Limb (tissue), 2 donors: Measurements from ENCODE around the gene GOLGA5.

ENCODE experiments used
- DNase-seq, 2 donors: peaks; one replicate each; pipeline ENCODE4 v3.0.0-alpha.2; 2016; ENCODE audit errors: extremely low spot score in 2 of 2

The GOLGA5 gene

DNA sequence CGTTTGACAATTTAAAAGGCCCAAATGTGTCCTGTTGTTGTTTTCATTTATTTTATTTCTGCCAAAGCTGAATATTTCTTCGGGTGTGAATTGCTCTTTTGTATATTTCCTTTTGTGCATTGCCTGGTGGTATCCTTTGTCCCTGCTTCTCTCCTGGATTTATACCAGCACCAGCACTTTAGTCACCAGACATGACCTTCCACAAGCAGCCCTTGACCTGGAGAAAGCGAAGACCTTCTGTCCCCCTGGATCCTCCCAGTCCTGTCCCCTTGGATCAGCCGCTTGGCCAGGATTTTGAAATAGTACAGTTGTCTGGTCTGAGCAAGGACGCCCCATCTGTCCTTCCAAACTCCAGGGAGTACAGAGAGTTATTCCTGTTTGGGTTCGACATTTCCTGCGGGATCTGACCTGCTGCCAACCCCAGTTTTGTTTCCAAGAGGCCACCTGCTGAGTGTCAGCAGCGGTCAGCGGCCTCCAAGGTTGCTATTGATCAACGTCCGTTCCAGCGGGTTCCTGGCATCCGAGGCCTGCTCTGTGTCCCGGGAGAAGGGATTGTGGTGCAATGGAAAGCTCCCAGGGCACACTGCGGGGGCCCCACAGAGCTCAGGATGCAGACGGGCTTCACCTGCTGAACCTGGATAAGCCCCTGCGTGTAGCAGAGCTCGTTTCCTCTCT is 83.8 kb downstream of the GOLGA5 start:
- DNase-seq: no peak

- DNase-seq: no peak
Observed at GRCh38 chr14:92880351-92880750, 86.2 kb downstream of the GOLGA5 start.

DNA sequence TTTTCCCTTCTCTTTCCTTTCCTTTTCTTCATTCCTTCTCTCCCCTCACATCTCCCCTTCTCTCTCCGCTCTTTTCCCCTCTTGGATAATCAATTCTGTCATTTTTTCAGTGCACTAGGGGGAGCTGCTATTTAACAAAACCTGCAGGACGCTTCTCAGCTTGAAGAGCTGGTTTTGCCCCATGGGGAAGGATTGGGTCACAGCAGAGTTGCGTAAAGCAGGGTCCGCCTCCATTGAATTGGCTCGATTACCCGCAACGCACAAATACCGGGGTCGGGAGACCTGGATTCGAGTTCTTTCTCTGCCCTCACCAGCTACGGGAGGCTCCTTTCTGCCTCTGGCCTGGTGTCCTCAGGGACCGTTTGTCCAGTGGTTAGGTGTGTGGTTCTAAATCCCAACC is 86.7 kb downstream of the GOLGA5 start:
- no peak for DNase-seq

- no peak for DNase-seq
Observed at GRCh38 chr14:92883066-92883465, 89.0 kb downstream of the GOLGA5 start.

- DNase-seq: no peak
Observed at GRCh38 chr14:92884410-92884809, 90.3 kb downstream of the GOLGA5 start.

GRCh38 chr14:92885279-92886061 is 91.4 kb downstream of the GOLGA5 start:
- DNase-seq: no peak

- DNase-seq: no peak
Observed at GRCh38 chr14:92886337-92886736, 92.2 kb downstream of the GOLGA5 start.

DNA sequence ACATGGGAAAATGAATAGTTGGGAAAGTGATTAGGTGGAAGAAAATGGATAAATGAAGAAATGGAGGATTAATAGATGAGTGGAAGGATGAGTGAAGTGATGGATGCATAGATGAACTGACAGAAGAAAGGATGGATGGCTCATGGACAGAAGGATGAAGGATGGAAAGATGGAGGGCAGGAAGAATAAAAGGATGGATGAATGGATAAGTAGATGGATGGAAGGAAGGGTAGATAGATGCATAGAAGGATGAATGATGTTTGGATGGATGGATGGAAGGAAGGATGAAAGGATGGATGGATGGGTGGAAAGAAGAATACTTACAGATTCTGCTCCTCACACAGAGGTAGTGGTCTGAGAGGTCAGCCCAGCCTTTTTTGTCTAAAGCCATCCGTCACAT is 93.1 kb downstream of the GOLGA5 start:
- no peak for DNase-seq

DNA sequence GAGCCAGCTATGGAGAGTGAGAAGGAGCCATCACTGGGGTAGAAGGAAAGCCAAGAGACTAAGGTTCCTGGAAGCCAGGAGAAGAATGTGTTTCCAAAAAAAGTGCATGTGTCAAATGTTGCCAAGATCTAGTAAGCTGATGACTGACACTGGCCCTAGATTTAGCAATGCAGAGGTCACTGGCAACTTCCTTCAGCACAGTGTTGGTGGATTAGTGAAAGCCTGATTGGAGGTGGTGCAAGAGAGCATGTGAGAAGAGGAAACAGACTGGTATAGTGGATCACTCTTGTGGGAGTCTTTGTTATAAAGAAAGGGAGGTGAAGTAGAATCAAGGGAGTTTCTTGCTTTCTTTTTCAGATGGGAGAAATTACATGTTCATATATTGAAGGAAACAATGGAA is 94.8 kb downstream of the GOLGA5 start:
- no peak for DNase-seq
